GM12874 (cell line): ENCODE results near the gene CEP83.

ENCODE experiments used
- TF ChIP-seq, protein P1 (sequence below): IDR thresholded peaks from 2 replicates; pipeline ENCODE4 v1.5.1; 2011; ENCODE audit warnings: low read depth, mild to moderate bottlenecking, control low read depth, low read length, moderate library complexity; ENCODE audit not compliant: insufficient read depth

The CEP83 gene

DNA sequence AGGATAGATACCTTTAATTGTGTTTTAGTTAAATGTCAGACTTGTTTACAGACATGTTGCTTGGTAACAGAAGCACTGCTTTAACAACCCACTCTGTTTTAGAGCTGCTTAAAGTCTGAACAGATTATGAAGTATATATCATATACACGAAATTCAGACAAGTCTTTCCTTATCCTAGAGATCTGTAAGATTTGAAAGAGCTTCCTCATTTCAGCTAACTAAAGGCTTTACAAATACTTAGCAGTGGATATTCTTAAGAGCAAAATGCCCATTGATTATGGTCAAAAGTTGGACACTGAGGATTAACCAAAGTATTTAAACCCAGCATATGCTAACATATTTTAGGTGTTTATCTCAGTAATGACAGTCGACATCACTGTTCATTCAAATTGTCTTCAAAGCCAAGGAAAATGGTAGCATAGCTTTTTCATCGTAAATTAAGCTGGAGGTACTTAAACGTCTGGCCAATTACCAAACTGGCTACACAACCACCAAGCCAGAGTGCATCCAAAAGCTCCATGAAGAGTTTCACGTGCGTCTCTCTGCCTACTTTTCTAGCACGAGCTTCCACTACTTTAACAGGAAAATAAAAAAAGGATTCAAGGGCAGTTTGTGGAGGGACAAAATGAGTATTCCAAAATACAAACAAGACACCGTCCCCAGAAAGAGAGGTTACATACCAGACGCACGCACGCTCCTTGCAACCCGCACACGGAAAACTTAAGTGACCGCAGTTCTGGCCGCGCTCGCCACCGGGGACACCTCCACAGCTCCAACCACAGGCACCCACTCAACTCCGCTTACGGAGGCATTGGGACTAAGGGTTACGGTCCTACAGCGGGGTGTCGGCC is 565 bp downstream of the CEP83 start:
- TF ChIP-seq, protein P1, sequence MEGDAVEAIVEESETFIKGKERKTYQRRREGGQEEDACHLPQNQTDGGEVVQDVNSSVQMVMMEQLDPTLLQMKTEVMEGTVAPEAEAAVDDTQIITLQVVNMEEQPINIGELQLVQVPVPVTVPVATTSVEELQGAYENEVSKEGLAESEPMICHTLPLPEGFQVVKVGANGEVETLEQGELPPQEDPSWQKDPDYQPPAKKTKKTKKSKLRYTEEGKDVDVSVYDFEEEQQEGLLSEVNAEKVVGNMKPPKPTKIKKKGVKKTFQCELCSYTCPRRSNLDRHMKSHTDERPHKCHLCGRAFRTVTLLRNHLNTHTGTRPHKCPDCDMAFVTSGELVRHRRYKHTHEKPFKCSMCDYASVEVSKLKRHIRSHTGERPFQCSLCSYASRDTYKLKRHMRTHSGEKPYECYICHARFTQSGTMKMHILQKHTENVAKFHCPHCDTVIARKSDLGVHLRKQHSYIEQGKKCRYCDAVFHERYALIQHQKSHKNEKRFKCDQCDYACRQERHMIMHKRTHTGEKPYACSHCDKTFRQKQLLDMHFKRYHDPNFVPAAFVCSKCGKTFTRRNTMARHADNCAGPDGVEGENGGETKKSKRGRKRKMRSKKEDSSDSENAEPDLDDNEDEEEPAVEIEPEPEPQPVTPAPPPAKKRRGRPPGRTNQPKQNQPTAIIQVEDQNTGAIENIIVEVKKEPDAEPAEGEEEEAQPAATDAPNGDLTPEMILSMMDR: no peak

DNA sequence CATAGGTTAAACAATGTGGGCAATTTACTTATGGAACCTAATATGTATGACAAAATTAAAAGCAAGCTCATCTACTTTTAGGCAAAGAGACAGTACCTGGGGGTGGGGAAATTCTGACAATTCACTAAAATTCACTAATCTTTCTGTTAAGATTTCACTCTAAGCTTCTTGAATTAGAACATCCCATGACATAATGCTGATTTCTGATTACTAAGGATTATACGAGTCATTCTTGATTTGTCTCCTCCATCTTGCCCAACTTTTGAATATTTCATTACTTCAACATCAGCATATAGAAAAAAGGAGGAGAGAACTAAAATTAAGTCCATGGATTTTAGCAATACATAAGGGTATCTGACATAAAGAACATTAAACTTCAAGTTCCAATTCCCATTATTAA is 2.4 kb downstream of the CEP83 start:
- TF ChIP-seq, protein P1: no peak

DNA sequence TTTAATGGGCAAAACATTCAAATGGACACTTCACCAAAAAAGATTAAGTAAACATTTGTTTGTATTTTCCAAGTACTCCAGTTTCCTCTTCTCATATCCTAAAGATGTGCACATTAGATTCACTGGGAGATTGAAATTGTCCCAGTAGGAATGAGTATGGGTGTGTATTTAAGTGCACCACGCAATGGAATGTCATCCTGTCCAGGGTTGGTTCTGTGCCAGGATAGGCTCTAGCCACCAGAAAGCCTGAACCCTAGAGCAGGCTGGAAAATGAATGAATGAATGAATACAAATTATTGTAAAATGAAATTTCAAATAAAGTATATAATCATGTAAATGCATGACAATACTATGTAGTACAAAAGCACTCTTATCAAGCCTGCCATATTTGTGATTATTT is 14.0 kb downstream of the CEP83 start:
- TF ChIP-seq, protein P1: no peak

DNA sequence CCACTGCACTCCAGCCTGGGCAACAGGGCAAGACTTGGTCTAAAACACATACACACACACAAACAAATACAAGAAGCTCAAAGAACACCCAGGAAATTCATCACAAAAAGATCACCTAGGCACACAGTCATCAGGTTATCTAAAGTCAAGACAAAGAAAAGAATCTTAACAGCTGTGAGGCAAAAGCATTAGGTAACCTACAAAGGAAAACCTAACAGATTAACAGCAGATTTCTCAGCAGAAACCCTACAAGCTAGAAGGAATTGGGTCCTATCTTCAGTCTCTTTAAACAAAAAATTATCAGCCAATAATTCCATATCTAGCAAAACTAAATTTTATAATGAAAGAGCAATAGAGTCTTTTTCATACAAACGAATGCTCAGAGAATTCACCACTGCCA is 22.4 kb downstream of the CEP83 start:
- TF ChIP-seq, protein P1: no peak

DNA sequence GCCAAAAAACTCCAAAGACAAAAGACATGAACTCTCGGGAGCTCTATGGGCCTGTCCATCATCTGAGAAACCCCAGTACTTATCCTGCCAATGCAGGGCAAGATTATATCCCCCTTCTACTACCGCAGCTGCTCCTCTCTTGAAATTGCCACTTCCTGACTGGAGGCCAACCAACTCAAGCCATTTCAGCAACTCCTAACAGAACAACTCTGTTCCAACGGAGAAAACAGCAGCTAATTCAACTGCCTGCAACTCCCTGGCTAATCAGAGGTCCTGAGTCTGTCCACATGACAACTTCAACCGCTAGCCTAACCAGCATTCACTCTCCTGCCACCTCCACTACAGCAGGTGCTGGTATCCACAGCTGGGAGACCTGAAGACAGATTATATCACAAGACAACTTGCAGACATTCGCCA is 24.1 kb downstream of the CEP83 start:
- TF ChIP-seq, protein P1: no peak

DNA sequence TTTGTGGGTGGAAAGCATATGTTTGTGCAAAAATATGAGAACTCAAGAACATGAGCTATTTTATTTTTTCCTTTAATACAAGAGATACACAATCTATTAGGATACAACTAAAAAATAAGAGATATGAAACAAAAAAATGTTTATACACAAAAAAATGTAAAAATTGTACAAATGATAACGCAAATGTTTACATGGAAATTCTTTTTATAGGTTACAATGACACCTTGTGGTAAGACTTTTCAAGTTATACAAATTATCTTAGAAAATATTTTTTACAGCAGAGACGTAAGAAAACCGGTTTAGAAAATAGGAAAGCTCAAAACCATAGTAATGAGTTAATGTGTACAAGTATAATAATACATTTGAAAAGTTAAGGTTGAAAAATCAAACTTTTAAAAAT is 25.5 kb downstream of the CEP83 start:
- TF ChIP-seq, protein P1: no peak

DNA sequence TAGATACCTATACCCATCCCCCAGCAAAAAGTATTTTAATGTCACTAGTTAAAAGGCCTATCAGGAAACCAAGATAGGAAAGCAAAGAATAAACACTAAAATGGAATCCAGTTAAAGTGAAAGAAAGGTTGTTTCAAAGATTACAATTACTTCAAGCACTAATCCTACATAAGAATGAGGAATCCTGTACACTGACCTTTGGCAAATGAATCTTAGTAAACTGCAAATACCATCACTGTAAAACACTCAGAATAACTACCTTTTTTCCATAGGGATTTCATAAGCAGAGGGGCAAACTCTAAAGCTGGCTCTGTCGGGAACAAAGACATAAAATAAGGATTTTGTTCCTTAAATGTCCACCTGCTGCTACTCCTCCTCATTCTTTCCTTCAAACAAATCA is 25.9 kb downstream of the CEP83 start:
- TF ChIP-seq, protein P1: no peak
